ENCODE measurements around the gene BCAS2. TPM values are rescaled to one million over a fixed set of nuclear protein-coding genes. Genes with fewer than 3 reads are reported as not detected.
"Not testable (repeated sequence)": the region's sequence is repeated elsewhere in the genome, so short reads cannot be mapped to it uniquely, and the experiment has no call there.

BCAS2 gene
- total RNA-seq: 25.1 and 28.0 TPM in 2 replicates

DNA sequence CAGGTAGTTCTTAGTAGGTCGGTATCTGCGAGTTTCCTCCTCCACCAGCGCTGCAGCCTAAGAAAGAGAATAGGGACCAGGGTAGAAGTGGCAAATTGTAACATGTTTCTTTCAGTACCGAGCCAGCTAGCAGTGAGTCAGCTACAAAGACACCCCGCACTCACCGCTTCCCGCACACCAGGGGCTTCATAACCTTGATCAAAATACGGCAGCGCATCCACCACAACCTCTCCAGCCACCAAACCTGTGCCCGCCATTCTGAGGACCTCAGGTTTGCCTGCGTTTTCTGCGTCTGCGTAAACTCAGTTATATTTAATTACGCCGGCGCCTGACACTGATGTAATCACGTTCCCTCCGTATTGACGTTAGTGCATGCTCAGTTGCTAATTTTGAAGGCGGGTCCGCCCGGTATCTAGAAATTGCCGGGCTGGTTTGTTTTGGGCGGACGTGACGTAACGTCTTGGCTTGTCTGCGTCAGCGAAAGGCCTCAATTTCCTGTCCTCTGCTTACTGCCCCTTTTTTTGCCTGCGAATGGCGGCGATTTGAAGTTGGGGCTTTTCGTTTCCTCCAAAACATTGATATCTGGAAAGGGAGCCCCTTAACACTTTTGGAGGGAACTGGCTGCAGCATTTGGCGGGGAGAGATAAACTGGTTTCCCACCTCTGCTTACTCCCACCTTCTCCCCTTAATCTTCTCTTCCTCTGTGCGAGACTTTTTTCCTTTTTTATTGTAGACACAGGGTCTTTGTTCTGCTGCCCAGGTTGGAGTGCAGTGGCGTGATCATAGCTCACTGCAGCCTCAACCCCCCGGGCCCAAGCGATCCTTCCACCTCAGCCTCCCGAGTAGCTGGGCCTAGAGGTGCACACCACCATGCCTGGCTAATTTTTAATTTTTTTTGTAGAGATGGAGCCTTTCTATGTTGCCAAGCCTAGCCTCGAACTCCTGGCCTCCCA, at the start of gene BCAS2:
Gene BCAS2, minus strand, starts transcription at position 281 of the 953 bp plus-strand sequence. Its CDS starts 24 bp downstream, at position 257.
- DNase-seq (ENCODE audit: low read depth in 2 of 2): peak; percentile 99

- DNase-seq (ENCODE audit: low read depth in 2 of 2): peak in 1 of 2 donors; percentile 40
Measured at GRCh38 chr1:114627107-114627506, 45.7 kb upstream of the BCAS2 start.

- DNase-seq (ENCODE audit: low read depth in 2 of 2): no peak
Measured at GRCh38 chr1:114623364-114623763, 41.9 kb upstream of the BCAS2 start.

- no peak for DNase-seq (ENCODE audit: low read depth in 2 of 2)
Measured at GRCh38 chr1:114620419-114620818, 39.0 kb upstream of the BCAS2 start.

- no peak for DNase-seq (ENCODE audit: low read depth in 2 of 2)
Measured at GRCh38 chr1:114618606-114619005, 37.2 kb upstream of the BCAS2 start.

DNA sequence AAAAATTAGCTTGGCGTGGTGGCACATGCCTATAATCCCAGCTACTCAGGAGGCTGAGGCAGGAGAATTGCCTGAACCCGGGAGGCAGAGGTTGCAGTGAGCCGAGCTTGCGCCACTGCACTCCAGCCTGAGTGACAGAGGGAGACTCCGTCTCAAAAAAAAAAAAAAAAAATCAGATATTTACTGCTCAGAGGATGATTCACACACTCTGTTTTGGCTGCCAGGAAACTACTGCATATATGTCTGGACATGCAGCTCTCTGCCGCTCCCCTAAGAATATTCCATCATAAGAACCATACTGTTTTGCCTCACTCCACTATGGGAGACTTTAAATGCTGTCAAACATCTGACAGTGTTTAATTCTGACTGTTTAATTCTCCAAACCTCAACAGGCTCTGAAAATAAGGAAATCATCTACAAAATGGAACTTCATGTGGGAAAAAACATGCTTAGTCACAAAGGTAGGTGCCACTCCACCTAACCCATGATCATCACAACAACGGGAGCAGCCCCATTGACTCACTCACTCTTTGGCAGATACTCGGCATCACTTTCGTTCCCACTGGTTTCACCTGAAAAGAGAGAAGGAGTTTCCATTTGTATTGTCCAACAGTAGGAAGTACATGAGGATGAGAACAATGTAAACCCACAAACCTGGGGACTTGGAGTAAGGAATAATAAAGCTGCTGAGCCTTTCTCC, 29.3 kb upstream of the BCAS2 start:
- DNase-seq (ENCODE audit: low read depth in 2 of 2): peak in 1 of 2 donors; percentile 40

DNA sequence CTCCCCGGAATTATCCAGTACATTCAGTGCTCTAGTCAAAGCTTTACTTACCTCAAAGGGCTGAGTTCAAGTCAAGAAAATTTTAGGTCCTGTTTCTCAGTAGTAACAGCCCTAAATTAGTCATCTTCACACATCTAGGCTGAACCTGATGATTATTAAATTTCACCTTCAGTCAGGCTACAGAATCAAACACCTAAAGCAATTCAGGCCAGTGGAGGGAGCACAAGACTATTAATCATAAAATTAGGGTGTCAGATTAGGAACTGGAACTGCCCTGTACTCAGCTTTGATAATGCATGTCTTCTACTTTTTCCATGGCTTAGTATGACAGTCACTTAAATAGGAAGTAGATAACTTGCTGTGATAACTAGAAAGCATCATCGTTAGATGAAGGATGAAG, 28.4 kb upstream of the BCAS2 start:
- DNase-seq (ENCODE audit: low read depth in 2 of 2): no peak

DNA sequence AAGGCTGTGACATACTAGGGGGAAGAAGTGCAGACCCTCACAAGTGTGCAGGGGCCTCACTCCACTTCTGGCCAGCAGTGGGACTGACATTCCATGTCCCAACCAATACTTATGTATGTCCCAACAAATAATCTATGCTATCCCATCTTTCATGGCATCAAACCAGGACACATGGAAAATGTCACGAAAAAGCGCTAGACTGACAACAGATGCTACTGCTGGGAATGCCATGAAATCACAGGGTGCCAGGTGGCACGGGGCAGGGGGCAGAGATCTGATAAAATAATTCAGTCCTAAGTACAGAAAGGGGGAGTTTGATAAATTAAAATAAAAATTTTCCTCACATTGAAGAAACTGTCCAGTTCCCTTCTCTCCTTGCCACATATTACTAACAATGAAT, 27.6 kb upstream of the BCAS2 start:
- no peak for DNase-seq (ENCODE audit: low read depth in 2 of 2)

DNA sequence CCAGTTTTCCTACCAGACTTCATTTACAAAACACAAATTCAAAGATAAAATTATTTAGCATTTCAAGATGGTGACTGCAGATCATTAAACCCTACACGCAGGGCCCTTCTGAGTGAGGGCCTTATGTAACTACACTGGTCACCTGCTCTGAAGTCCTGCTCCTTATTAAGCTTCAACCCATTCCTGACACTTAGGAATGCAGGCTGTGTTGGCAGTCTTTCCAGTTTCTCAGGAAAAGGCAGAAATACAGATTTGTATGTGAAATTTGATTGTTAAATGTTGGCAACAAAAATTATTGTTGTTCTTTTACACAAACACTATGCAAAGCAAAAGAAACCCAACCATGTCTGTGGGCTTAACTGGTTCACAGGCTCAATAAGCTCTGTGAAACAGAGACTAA, 25.8 kb upstream of the BCAS2 start:
- DNase-seq (ENCODE audit: low read depth in 2 of 2): no peak

GRCh38 chr1:114597949-114598348, 16.5 kb upstream of the BCAS2 start:
- no peak for DNase-seq (ENCODE audit: low read depth in 2 of 2)

GRCh38 chr1:114595602-114596001, 14.2 kb upstream of the BCAS2 start:
- DNase-seq (ENCODE audit: low read depth in 2 of 2): no peak

DNA sequence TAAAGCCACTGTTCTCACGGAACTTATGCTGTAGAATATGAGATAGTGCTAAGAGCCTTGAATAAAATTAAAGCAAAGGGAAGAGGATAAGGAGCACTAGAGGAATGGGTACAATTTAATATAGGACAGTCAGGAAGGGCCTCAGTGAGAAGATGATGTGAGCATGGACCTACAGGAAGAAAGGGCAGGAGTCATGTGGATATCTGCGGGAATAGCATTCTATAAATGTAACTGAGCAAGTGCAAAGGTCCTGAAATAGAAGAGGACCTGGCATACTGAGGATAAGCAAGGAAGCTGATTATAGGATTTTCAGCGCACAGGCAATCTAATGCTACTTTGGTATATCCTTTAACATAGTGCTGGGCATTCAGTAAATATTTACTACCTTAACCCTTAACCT, 12.6 kb upstream of the BCAS2 start:
- DNase-seq (ENCODE audit: low read depth in 2 of 2): no peak

GRCh38 chr1:114589122-114589521, 7.7 kb upstream of the BCAS2 start:
- DNase-seq (ENCODE audit: low read depth in 2 of 2): no peak

- peak in 1 of 2 donors; percentile 5 for DNase-seq (ENCODE audit: low read depth in 2 of 2)
Measured at GRCh38 chr1:114588196-114588689, 6.8 kb upstream of the BCAS2 start.

GRCh38 chr1:114587203-114587991, 6.0 kb upstream of the BCAS2 start:
- DNase-seq (ENCODE audit: low read depth in 2 of 2): peak in 1 of 2 donors; percentile 49

- DNase-seq (ENCODE audit: low read depth in 2 of 2): no peak
Measured at GRCh38 chr1:114586513-114587047, 5.2 kb upstream of the BCAS2 start.

- DNase-seq (ENCODE audit: low read depth in 2 of 2): peak in 1 of 2 donors; percentile 18
Measured at GRCh38 chr1:114585231-114585630, 3.8 kb upstream of the BCAS2 start.

- no peak for DNase-seq (ENCODE audit: low read depth in 2 of 2)
Measured at GRCh38 chr1:114574365-114574764, 7.0 kb downstream of the BCAS2 start.

GRCh38 chr1:114564141-114564540, 17.3 kb downstream of the BCAS2 start:
- DNase-seq (ENCODE audit: low read depth in 2 of 2): no peak

DNA sequence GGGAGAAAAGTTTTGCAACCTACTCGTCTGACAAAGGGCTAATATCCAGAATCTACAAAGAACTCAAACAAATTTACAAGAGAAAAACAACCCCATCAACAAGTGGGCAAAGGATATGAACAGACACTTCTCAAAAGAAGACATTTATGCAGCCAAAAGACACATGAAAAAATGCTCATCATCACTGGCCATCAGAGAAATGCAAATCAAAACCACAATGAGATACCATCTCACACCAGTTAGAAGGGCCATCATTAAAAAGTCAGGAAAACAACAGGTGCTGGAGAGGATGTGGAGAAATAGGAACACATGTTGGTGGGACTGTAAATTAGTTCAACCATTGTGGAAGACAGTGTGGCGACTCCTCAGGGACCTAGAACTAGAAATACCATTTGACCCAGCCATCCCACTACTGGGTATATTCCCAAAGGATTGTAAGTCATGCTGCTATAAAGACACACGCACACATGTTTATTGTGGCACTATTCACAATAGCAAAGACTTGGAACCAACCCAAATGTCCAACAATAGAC, 18.4 kb downstream of the BCAS2 start:
- not testable (repeated sequence) for DNase-seq (ENCODE audit: low read depth in 2 of 2)

- no peak for DNase-seq (ENCODE audit: low read depth in 2 of 2)
Measured at GRCh38 chr1:114561333-114561732, 20.1 kb downstream of the BCAS2 start.

Data from lung microvascular endothelial cell (primary cell).